OCI-M1 (cell line): ENCODE results near the gene IHH.

Source experiments
- DNase-seq: peaks from one replicate; lab custom pipeline; 2025; lab: John Stamatoyannopoulos, UW

Gene IHH

GRCh38 chr2:219019436-219019835 is 41.3 kb downstream of the IHH start:
- no peak for DNase-seq

GRCh38 chr2:219018726-219019125 is 42.0 kb downstream of the IHH start:
- no peak for DNase-seq

GRCh38 chr2:219018286-219018685 is 42.4 kb downstream of the IHH start:
- DNase-seq, result no peak

GRCh38 chr2:219017201-219017931 is 43.4 kb downstream of the IHH start:
- no peak for DNase-seq

- DNase-seq, result no peak
Measured at GRCh38 chr2:219016721-219017120, 44.0 kb downstream of the IHH start.

GRCh38 chr2:219010873-219011272 is 49.8 kb downstream of the IHH start:
- DNase-seq, result no peak

- peak; percentile 17 for DNase-seq
Measured at GRCh38 chr2:219010162-219010756, 50.5 kb downstream of the IHH start.

GRCh38 chr2:219009294-219009693 is 51.4 kb downstream of the IHH start:
- no peak for DNase-seq
